ENCODE results near the gene TST.

TST gene

DNA sequence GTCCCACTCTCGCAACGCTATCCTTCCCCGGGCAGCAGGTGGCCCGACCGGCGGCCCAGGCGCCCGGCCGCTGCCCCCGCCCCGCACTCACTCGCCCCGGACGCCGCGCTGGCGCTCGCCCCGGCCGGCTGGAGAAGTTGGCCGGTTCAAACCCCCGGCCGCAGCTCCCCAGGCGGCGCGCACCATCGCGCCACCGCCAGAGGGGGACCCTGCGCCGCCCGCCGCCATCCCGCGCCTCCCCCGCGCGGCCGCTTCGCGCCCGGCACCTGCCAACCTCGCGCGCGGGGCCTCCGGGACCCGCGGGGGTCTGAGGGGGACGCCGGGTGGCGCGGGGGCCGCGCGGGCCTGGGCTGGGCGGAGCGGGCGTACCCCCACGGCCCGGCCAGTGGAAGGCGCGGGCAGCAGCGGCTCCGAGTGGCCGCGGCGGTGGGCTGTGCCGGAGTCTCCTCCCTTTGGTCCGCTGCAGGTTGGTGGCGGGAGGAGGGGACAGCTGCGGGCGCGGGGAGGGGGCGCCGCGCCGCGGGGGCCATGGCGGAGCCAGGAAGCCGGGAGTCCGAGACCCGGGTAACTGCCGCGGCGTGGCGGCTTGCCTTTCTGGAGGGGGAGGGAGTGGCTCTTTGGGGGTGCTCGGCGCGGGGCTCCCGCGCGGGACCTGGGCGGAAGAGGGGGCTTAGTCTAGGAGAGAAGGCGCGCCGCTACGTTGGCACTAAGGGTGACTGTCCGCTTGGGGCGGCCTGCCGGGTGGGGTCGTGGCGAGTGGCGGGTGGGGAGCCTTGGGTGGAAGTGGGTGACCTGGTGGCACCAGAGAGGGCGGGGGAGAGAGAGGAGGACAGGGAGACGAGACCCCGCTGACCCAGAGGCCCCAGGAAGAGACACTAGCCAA, at the start of gene TST, which contains the start of gene MPST:
TSS of gene TST (minus strand) at position 139 of the 883 bp plus-strand sequence. CDS start 715 bp downstream, outside the sequence.
TSS of gene MPST (plus strand) at position 434 of the 883 bp plus-strand sequence. CDS start at position 529, 95 bp downstream.
- DNase-seq (ENCODE audit: low read depth), result peak; percentile 9

DNA sequence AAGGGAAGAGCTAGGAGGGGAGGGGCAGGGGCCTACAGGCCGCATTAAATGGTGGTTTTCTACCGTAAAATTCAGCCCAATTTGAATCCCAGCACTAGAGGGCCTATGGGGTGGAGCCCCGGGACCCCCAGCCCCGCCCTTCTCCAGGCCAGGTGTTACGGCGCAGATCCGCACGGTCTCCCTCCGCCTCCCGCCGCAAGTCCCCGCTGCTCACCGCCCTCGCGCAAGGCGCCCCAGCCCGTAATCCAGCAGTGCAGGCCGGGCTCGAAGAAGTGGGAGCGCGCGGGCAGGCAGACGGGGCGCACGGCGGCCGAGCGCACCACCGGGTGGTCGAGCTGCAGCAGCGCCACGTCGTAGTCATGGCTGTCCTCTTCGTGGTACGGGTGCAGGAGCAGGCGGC, 49.6 kb upstream of the TST start:
- no peak for DNase-seq (ENCODE audit: low read depth)

DNA sequence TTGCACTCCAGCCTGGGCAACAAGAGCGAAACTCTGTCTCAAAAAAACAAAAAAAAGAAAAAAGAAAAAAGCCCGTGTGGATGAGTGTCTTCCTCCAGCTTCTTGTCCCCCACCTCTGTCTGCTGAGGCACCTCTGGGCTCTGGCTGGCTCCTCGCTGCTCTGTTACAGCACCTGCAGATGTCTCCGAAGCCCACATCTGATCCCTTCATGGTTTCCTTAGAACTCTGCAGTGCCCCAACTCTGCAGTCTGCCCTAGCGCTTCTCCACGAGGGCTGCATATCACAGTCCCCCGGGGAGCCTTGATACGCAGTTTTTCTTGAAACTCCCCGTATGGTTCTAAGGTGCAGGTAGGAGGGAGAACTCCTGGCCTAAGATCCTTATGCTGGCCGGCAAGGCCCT, 48.2 kb upstream of the TST start:
- no peak for DNase-seq (ENCODE audit: low read depth)

DNA sequence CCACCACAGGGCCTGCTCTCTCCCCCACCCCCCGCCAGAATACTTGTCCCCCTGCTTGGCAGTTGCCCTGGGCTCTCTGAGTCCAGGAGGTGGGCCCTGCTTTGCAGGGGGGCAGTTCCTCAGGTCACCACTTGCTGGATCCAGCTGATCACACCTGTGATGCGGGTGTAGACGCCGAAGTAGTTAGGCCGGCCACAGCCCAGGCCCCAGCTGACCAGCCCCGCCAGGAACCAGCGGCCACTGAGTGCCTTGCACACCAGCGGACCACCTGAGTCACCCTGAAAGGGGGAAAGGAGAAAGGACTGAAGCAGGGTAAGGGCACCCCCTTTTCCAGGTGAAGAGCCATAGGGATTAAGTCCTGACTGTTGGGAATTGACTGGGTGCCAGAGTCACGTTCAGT, 46.7 kb upstream of the TST start:
- DNase-seq (ENCODE audit: low read depth), result no peak

DNA sequence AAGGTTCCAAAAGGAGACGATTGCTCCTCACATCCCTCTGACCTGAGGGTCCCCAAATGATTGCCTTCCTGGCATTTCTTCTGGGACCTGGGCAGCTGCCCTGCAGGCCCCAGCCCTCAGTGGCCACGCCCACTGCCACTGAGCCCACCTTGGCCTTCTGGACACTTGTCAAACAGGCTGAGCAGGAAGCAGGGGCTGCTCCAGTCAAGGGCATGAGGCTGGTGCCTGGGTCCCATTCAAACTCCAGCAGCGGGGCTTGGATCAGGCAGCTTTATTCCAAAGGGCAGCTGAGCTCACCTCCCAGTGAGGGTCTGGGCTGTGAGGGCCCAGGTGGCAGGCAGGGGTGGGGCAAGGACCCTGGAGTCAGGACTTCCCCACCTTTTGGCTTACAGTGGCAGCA, 45.9 kb upstream of the TST start:
- no peak for DNase-seq (ENCODE audit: low read depth)

DNA sequence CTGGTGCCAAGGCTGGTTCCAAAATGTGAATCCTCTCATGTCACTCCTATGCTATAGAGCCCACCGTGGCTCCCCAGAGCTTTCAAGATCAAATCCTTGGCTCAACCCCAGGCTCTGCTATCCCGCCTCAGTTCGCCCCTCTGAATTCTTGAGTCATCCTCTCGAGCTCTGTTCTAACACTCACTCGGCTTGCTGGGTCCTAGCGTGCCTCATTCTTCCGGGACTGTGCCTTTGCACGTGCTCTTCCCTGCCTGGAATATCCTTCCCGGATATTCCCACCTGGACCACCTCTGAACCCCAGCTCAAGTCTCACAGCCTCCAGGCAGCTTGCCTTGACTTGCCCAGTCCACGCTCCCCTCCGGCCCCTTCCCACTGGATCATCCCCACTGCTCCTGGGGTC, 45.3 kb upstream of the TST start:
- DNase-seq (ENCODE audit: low read depth), result no peak

DNA sequence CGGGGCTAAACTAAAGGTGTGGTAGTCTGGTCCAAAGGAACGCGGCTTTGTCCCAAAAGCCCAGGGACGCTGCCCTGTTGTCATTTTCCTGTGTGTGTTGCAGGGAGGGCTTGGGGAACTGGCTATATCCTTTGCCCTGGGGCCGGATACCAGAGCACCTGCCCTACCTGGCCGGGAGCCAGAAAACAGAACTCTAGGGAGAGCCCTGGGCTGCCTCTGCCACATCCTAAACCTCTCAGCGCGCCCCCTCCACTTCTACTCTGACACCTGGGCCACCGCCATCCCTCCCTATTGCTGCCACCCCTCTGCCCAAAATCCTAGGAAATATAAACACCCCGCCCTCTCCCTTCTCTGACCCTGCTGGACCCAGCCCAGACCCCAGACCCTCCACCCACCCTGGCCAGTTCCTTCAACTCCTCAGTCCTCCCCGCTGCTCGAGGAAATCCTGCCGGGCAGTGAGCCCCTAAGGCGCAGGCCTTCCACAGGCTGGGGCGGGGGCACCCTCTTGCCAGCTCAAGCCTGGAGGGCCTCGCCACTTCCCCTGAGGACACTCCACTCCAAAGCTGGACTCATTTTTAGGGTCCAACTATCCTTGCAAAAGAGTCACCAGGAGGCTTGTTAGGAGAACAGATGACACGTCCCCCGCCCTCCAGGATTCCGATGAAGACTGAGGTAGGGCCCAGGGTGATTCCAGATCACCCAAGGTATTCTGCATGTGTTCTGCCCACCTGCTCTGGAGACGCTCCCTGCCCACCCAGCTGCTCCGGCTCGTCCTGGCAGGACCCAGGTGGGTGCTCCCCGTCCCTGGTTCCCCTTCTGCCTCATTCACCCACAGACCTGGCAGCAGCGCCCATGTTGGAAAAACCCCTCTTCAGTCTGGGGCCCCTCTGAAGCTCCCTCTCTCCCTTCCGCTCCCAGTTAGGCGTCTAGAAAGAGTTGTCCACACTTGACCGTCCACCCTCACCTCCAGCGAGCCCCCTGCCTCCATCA, 44.5 kb upstream of the TST start:
- DNase-seq (ENCODE audit: low read depth), result no peak

DNA sequence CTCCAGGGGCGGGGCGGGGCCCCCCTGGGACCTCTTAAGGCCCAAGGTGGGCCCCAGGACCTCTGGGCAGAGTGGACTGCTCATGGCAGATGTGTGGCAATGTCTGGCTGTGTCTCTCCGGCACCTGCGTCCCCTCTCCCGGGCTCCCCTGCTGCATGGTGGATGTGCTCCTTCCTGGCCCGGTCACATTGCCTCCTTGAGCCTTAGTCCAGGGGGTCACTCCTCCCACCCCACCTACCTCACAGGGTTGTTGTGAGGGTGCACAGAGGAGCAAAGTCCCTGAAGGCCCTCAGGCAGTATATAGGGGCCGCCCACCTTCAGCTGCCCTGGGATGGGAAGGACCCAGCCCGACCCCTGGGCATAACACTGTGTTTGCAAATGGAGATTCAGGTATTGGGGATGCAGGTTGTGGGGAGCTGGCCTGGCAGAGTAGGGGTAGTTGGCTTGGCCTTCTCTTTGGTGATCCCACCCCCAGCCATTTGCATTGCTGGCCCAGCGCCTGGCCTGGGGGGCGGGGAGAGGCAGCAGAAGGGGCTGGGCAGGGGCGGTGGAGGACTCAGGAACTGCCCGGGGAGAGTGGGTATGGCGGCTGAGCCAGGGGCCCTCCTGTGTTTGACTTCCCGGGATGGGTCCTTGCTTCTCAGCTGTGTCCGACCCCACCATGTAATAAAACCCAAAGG, 43.6 kb upstream of the TST start:
- no peak for DNase-seq (ENCODE audit: low read depth)

DNA sequence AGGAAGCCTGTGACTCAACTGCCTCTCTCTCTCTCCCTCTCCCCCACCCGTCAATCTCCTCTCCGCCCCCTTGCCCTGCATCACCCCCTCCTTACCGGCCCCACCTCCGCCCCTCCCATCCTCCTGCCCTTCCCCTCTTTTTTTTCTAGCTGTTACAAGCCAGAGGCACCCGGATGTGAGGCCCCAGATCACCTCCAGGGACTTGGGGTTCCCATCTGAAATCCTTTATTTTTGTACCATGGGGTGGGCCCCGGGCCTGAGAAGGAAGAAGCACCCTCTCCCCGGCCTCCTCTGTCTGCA, 43.1 kb upstream of the TST start:
- DNase-seq (ENCODE audit: low read depth), result no peak

DNA sequence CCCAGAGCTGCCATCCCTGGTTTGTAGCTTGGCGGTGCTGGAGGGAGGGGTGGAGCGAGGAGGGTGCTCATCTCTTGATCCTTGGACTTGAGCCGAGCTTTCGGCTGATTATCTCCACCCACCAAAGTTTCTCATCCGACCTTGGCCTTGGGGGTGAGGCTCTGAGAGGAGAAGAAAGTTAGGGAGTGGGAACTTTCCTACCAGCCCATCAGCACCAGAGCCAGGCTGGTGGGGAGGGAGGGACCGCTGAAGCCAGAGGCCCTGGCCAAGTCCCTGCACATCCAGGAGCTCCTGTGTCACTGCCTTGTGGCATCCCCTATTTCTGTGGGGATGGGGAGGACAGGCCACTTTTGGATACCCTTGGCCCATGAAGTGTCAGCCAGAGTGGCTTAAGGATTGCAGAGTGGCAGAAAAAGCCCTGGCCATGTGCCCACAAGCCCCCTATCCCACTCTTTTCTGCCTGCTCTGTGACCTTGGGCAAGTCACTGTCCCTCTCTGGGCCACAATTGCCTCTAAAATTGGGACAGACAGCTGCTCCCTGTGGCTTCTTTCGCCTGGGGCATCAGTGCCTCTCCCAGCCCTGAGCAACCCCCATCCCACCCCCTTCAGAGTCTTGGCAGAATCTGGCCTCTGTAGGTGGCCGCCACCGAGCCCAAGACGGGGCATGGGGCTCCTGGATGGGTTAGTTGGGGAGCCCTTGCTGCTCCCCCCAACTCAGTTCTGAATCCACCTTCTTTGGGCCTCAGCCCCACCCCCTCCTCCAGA, 42.5 kb upstream of the TST start:
- no peak for DNase-seq (ENCODE audit: low read depth)

DNA sequence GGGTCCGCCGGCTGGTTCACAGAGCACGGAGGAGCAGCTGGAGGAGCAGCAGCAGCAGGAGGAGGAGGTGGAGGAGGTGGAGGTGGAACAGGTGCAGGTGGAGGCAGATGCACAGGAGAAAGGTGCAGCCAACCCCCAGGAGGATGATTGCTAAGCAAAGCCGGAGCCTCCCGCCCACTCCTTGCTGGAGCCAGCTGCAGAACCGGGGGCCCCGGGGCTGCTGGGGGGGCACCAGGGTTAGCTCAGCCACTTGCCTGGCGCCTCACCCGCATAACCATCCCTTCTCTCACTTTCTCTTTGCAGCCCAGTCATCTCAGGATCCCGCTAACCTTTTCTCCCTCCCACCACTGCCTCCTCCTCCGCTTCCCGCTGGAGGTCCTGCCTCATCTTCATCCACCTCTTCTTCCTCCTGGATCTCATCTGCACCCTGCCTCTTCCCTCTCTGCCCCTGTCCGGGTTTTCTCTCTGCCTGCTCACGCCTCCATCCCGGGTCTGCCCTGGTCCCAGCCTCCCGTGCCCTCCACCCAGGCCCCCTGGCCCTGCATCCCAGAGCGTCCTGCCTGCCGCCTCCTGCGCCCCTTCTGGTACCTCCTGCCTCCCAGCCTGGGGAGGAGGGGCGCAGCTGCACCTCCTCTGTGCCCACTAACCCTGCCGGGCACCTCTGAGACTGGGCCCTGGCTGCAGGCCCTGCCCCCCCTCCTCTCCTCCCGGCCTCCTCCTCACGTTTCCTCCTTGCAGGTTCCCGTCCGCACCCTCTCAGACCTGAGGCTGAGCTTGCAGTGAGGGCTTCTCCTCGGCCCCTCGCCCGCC, 41.8 kb upstream of the TST start:
- DNase-seq (ENCODE audit: low read depth), result peak; percentile 34

DNA sequence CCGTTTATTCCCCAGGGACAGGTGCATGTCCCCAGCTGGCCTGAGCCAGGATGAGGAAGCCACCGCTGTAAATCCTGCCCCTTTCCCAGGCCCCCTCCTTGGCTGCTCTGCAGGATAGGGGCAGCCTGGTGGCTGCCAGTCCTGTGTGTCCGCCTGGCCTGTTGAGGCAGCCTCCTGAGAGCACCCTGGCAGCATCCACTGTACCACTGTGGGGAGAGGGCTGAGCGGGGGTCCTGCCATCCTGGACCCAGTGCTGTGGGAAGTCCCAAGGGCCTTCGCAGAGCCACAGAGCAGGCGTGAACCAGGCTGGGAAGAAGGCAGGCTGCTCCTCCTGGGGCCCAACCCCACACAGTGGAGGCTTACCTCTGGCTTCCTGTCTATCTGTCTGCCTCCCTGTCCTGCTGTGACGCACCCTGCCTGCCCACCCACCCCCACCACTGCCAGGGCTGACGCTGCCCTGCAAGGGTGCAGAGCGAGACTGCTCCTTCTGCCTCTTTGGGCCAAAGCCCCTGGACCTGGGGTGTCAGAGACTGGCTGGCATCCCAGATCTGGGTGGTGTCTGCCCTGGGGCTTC, 40.7 kb upstream of the TST start:
- DNase-seq (ENCODE audit: low read depth), result no peak

DNA sequence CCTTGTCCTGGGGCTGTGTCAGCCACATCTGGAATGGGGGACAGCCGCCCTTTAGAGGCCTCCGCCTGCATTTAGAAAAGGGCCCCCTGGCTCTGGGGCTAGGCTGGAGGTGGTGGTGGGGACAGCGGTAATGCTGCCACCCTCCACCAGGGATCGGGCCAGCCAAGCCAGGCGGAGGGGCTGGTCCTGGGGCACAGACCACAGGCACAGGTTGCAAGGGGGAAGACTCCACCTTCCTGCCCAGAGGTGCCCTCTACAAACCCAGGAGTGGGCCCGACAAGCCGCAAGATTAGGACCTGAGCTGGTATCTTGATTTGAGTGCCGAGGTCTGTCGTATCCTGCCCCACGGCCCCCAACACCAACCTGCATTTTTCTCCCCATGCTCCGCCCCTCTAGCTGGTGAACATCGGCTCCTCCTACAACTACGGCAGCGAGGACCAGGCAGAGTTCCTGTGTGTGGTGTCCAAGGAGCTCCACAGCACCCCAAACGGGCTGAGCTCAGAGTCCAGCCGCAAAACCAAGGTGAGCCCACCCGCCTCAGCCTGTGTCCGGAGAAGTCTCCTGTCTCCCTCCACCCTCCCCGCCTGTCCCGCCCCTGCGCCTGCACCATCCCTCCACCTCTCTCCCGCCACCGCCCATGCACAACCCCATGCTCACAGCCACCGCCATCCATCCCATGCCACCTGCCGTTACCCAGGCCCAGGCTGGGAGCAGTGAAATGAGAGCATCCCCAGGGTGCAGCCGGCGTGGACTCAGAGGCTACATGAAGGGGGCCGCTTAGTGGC, 39.9 kb upstream of the TST start:
- no peak for DNase-seq (ENCODE audit: low read depth)

DNA sequence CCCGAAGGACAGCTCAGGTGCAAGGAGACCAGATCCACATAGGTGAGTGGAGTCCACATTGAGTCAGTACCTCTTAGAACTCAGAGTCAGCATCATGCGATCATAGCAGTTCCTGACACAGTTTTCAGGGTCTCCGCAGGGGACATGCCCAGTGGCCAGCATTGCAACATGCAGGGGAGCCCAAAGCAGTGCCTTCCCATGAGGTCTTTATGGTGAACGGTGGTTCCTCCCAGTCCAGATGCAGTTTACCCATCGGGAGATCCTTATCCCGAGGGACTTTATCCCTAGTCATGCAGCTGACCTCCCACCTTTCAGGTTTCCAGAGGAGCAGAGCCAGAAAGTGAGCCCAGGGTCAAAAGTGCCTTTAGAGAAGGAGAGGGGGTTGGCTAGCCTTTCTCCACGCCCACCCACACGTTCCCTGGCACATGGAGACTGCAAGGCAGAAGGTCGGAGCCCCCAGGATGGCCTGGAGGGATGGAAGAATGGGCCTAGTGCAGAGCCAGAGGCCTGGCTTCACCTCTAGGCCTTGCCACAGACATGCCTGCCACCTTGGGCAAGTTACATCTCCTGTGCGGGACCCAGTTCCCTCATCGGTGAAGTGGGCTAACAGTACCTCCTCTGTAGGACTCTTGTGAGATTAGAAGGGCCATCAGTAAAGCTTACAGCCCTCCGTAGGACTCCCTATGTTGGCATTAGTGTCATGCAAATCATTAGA, 38.7 kb upstream of the TST start:
- no peak for DNase-seq (ENCODE audit: low read depth)

DNA sequence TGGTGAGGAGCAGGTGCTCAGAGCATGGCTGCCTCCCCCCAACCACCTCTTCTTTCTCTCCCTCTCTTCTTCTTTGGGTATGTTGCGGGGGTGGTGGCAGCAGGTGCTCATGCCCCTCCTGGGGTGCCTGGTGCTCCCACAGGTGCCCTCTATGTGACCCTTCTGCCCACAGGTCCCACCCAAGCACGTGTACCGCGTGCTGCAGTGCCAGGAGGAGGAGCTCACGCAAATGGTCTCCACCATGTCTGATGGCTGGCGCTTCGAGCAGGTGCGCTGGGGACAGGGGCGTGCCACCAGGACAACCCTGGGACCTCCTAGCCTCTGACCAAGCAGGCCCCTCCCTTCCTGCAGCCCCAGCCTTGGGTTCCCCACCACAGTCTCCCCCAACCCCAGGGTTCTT, 38.0 kb upstream of the TST start:
- no peak for DNase-seq (ENCODE audit: low read depth)

DNA sequence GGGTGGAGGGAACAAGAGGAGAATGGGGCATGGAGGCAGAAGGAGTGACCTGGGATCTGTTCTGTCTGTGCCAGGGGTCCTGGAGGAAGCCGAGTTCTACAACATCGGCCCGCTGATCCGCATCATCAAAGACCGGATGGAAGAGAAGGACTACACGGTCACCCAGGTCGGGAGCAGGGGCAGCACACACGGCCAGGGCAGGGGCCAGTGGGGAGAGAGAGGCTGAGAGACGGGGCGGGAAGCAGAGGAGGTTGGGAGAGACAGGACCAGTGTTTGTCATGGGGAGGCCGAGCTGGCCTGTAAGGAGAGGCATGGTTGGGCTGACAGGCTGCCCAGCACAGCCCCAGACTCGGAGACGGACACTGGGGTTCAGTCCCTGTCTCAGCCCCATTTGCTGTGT, 37.0 kb upstream of the TST start:
- no peak for DNase-seq (ENCODE audit: low read depth)

DNA sequence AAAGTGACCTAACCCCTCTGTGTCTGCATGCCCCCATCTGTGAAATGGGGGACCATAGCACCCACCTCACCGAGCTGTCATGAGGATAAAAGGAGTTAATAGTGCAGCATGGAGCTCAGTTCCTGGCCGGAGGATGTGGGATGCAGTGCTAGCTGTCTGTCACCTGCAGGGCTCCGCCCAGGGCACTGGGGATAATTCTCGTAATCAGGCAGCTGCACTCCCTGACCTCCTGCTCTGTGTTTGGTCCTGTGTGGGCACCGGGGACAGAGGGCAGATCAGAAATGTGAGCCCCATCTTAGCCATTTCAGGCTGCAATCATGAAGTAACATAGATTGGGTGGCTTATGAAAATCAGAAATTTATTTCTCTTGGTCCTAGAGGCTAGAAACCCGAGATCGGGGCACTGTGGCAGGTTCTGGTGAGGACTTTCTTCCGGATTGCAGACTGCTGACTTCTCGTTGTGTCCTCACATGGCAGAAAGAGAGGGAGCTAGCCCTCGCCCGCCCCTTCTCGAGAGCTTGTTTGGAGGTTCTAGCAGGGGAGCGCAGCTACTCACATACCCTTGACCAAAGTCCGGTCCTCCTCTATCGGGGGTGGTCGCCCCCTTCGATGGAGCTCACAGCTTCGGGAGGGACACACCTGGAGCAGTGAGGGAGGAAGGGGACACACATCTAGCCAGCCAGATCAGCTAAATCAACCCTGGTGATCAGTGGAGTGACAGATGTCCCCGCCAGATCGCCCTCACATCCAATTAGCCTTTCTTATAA, 35.5 kb upstream of the TST start:
- DNase-seq (ENCODE audit: low read depth), result no peak

DNA sequence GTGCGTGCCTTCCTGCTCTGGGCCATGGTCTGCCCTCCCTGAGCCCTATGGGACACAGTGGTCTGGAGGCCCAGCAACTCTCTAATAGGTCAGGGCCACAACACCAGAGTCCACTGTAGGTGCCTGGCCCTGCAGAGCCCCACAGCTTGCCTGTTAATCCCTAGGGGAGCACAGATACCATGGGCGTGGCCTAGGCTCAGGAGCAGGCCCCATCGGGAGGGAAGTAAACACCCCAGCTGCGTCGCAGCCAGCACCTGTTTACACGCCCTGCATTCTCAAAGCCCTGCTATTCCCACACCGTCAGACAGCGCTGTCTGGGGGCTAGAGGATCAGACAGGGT, 34.8 kb upstream of the TST start:
- no peak for DNase-seq (ENCODE audit: low read depth)
